ENCODE results near the gene ALDH3A1. TPM values are rescaled to one million over a fixed set of nuclear protein-coding genes. Genes with fewer than 3 reads are reported as not detected.
"Not testable (repeated sequence)": the region's sequence is repeated elsewhere in the genome, so short reads cannot be mapped to it uniquely, and the experiment has no call there.

ALDH3A1 gene
- total RNA-seq, 5 donors from 2014 or later (not counting 1 experiment from before 2014, with no cell fraction given), result not detected

GRCh38 chr17:19769946-19770652 is 22.0 kb upstream of the ALDH3A1 start:
- no peak for ATAC-seq (replicated peaks in 1 of 4)
- H3K4me1 ChIP-seq (ENCODE audit: control insufficient read depth in 1 of 2, extremely low read depth in 1 of 2, insufficient read depth in 2 of 2, low read length in 2 of 2), result peaks cover 31 to 60% of the 10 kb centered on the region in 2 experiments
- ChIA-PET POLR2A (no interaction called here), CTCF (interaction anchor here (0.5 to 2.5 kb wide), 5 partner anchors 8 to 283 kb away, joined by 3 to 21 read pairs (median 5); no protein-coding TSS in a partner anchor)
- peak overlapping the region; percentile 47 for H3K27ac ChIP-seq (ENCODE audit: low read length)
- H3K9me3 Mint-ChIP-seq, result no peaks in the 10 kb centered on the region
- H3K27ac Mint-ChIP-seq, result peak overlapping the region; percentile 81 to 97
- peaks cover 0 to 6% of the 10 kb centered on the region in 2 experiments for H3K27me3 ChIP-seq (replicated peaks in 1 of 2; ENCODE audit: control insufficient read depth in 2 of 2, extremely low read depth in 1 of 2, insufficient read depth in 2 of 2, low read length in 1 of 2)
- peaks cover 72 to 77% (median 72%) of the 10 kb centered on the region in 3 donors for H3K4me1 Mint-ChIP-seq
- WGBS (ENCODE audit: insufficient coverage), result 89% methylated on average over 5 of the region's 7 CpGs
- peaks cover 0 to 2% of the 10 kb centered on the region in 2 donors for H3K27me3 Mint-ChIP-seq
- no peak for DNase-seq
- H3K9me3 ChIP-seq, result no peaks in the 10 kb centered on the region
- H3K36me3 Mint-ChIP-seq, result peaks cover 4% of the 10 kb centered on the region
- peak overlapping the region in 1 of 3 donors; percentile 62 for H3K4me3 Mint-ChIP-seq
- no peak overlapping the region for H3K4me3 ChIP-seq (ENCODE audit: control insufficient read depth in 1 of 2, extremely low read depth in 1 of 2, low read length in 1 of 2)
- H3K36me3 ChIP-seq (ENCODE audit: control insufficient read depth in 2 of 2, extremely low read depth in 1 of 2, insufficient read depth in 1 of 2, low read length in 1 of 2), result no peaks in the 10 kb centered on the region

- peaks cover 0 to 2% of the 10 kb centered on the region in 2 donors for H3K27me3 Mint-ChIP-seq
- Histone ChIP-seq H3K9me3 (no peaks in the 10 kb centered on the region), H3K36me3 (ENCODE audit: control insufficient read depth in 2 of 2, extremely low read depth in 1 of 2, insufficient read depth in 1 of 2, low read length in 1 of 2) (no peaks in the 10 kb centered on the region), H3K4me1 (ENCODE audit: control insufficient read depth in 1 of 2, extremely low read depth in 1 of 2, insufficient read depth in 2 of 2, low read length in 2 of 2) (peaks cover 27 to 54% of the 10 kb centered on the region in 2 experiments), H3K4me3 (ENCODE audit: control insufficient read depth in 1 of 2, extremely low read depth in 1 of 2, low read length in 1 of 2) (no peak overlapping the region), H3K27me3 (replicated peaks in 1 of 2; ENCODE audit: control insufficient read depth in 2 of 2, extremely low read depth in 1 of 2, insufficient read depth in 2 of 2, low read length in 1 of 2) (peaks cover 0 to 6% of the 10 kb centered on the region in 2 experiments), H3K27ac (ENCODE audit: low read length) (no peak overlapping the region)
- DNase-seq (no peak), ATAC-seq (replicated peaks in 1 of 4) (no peak)
- CTCF ChIA-PET, result interaction anchor here in 1 of 2 donors (1.0 kb wide), 1 partner anchor 10 kb away, joined by 4 read pairs; no protein-coding TSS in a partner anchor
- H3K27ac Mint-ChIP-seq, result peak overlapping the region; percentile 86 to 87
- peaks cover 56 to 63% (median 58%) of the 10 kb centered on the region in 3 donors for H3K4me1 Mint-ChIP-seq
- no peaks in the 10 kb centered on the region for H3K9me3 Mint-ChIP-seq
- POLR2A ChIA-PET, result no interaction called here
- 44% methylated on average over 2 of the region's 10 CpGs for WGBS (ENCODE audit: insufficient coverage)
- peak overlapping the region in 1 of 3 donors; percentile 16 for H3K4me3 Mint-ChIP-seq
- no peaks in the 10 kb centered on the region for H3K36me3 Mint-ChIP-seq
Observed at GRCh38 chr17:19768046-19768782, 20.1 kb upstream of the ALDH3A1 start.

DNA sequence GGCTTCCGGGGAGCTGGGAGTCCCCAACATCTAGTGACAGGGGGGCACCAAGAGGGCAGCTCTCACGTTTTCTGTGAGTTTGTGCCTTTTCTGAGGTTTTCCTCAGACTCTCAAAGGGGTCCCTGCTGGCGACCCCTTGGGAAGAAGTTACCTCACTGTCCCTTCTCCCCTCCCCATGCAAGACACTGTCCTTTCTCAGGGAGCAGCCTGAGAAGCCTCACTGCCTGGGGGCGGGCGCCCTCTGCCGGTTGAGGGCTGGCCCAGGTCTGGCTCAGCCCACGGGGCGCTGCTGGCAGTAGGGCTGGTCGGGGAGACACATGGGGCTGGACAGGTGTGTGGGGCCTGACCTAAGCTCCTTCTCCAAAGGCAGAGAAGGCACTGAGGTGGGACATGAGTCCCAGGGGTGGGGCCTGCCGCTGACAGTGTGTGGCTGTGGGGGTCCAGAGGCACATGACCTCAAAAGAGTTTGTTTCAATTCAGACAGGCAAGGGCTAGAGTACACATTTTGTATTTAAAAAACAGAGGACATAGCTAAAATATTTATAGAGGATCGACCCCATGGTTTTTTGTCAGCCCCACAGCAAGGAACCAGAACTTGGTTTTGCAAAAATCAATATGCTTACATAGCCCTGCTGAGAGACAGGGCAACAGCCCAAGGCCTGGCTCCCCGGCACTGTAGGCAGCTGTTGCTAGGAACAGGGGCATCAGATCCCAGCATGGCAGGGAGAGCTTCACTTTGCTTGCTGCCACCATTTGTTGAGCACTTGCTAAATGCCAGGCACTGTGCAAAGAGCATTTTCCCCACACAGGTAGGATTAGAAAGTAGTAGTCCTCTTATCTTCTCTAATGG is 18.5 kb upstream of the ALDH3A1 start:
- no peaks in the 10 kb centered on the region for H3K36me3 Mint-ChIP-seq
- H3K4me3 Mint-ChIP-seq, result peak overlapping the region in 1 of 3 donors; percentile 47
- ATAC-seq (replicated peaks in 1 of 4), result peak; percentile 87 to 92 (median 88)
- 21% methylated on average over 7 of the region's 12 CpGs for WGBS (ENCODE audit: insufficient coverage)
- DNase-seq, result peak; percentile 28 to 87 (median 70)
- no peaks in the 10 kb centered on the region for H3K9me3 Mint-ChIP-seq
- Histone ChIP-seq H3K4me1 (ENCODE audit: control insufficient read depth in 1 of 2, extremely low read depth in 1 of 2, insufficient read depth in 2 of 2, low read length in 2 of 2) (peaks cover 18 to 45% of the 10 kb centered on the region in 2 experiments), H3K4me3 (ENCODE audit: control insufficient read depth in 1 of 2, extremely low read depth in 1 of 2, low read length in 1 of 2) (no peak overlapping the region), H3K27ac (ENCODE audit: low read length) (no peak overlapping the region), H3K27me3 (replicated peaks in 1 of 2; ENCODE audit: control insufficient read depth in 2 of 2, extremely low read depth in 1 of 2, insufficient read depth in 2 of 2, low read length in 1 of 2) (peaks cover 0 to 20% of the 10 kb centered on the region in 2 experiments), H3K9me3 (no peaks in the 10 kb centered on the region), H3K36me3 (ENCODE audit: control insufficient read depth in 2 of 2, extremely low read depth in 1 of 2, insufficient read depth in 1 of 2, low read length in 1 of 2) (no peaks in the 10 kb centered on the region)
- H3K27ac Mint-ChIP-seq, result peak overlapping the region; percentile 81 to 82
- H3K27me3 Mint-ChIP-seq, result peaks cover 0 to 3% of the 10 kb centered on the region in 2 donors
- CTCF ChIA-PET, result interaction anchor here (0.5 to 1.6 kb wide), 18 partner anchors 8 to 254 kb away, joined by 3 to 9 read pairs (median 5); no protein-coding TSS in a partner anchor
- POLR2A ChIA-PET, result no interaction called here
- peaks cover 40 to 48% (median 42%) of the 10 kb centered on the region in 3 donors for H3K4me1 Mint-ChIP-seq

DNA sequence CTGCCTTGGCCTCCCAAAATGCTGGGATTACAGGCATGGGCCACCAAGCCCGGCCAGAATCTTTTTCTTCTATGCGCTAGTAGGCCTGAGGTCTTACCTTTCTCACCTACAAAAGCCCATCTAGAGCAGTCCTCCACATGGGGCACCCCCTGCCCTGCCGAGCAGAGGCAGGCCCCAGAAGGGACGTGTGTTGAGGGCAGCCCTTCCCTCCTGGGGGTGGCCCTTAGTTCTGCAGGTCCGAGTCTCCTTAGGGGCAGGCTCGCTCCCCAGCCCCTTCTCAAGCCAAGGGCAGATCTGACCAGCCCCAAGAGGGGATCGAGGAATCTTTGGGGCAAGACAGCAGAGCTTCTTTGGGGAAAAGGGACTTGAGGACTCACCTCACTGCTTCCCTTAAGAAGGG is 17.9 kb upstream of the ALDH3A1 start:
- Mint-ChIP-seq H3K9me3 (no peaks in the 10 kb centered on the region), H3K4me1 (peaks cover 34 to 42% (median 36%) of the 10 kb centered on the region in 3 donors), H3K27ac (no peak overlapping the region), H3K27me3 (peaks cover 0 to 3% of the 10 kb centered on the region in 2 donors), H3K4me3 (no peak overlapping the region), H3K36me3 (no peaks in the 10 kb centered on the region)
- ATAC-seq (replicated peaks in 1 of 4) (no peak), DNase-seq (no peak)
- no peak overlapping the region for H3K4me3 ChIP-seq (ENCODE audit: control insufficient read depth in 1 of 2, extremely low read depth in 1 of 2, low read length in 1 of 2)
- H3K4me1 ChIP-seq (ENCODE audit: control insufficient read depth in 1 of 2, extremely low read depth in 1 of 2, insufficient read depth in 2 of 2, low read length in 2 of 2), result peaks cover 13 to 39% of the 10 kb centered on the region in 2 experiments
- CTCF ChIA-PET, result interaction anchor here (0.6 to 1.6 kb wide), 11 partner anchors 9 to 253 kb away, joined by 3 to 9 read pairs (median 6); no protein-coding TSS in a partner anchor
- WGBS (ENCODE audit: insufficient coverage), result 80% methylated on average over 6 of the region's 7 CpGs
- H3K36me3 ChIP-seq (ENCODE audit: control insufficient read depth in 2 of 2, extremely low read depth in 1 of 2, insufficient read depth in 1 of 2, low read length in 1 of 2), result no peaks in the 10 kb centered on the region
- H3K9me3 ChIP-seq, result no peaks in the 10 kb centered on the region
- H3K27me3 ChIP-seq (replicated peaks in 1 of 2; ENCODE audit: control insufficient read depth in 2 of 2, extremely low read depth in 1 of 2, insufficient read depth in 2 of 2, low read length in 1 of 2), result peaks cover 0 to 20% of the 10 kb centered on the region in 2 experiments
- no peak overlapping the region for H3K27ac ChIP-seq (ENCODE audit: low read length)
- POLR2A ChIA-PET, result no interaction called here

DNA sequence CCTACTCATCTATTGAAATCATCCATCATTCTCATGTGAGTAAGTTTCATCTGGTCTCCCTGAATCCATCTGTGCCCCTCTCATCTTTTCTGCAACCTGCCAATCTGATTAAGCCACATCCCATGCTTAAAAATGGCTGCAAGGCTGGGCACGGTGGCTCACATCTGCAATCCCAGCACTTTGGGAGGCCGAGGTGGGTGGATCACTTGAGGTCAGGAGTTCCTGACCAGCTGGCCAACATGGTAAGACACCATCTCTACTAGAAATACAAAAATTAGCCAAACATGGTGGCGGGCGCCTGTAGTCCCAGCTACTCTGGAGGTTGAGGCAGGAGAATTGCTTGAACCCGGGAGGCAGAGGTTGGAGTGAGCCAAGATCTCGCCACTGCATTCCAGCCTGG is 15.9 kb upstream of the ALDH3A1 start:
- peaks cover 19 to 25% (median 22%) of the 10 kb centered on the region in 3 donors for H3K4me1 Mint-ChIP-seq
- H3K9me3 Mint-ChIP-seq; H3K36me3 ChIP-seq (ENCODE audit: control insufficient read depth in 2 of 2, extremely low read depth in 1 of 2, insufficient read depth in 1 of 2, low read length in 1 of 2); H3K9me3 ChIP-seq; H3K4me3 Mint-ChIP-seq; H3K27ac ChIP-seq (ENCODE audit: low read length); H3K4me3 ChIP-seq (ENCODE audit: control insufficient read depth in 1 of 2, extremely low read depth in 1 of 2, low read length in 1 of 2); H3K27ac Mint-ChIP-seq; H3K27me3 Mint-ChIP-seq; H3K36me3 Mint-ChIP-seq; DNase-seq; ATAC-seq (replicated peaks in 1 of 4): not testable (repeated sequence)
- ChIA-PET CTCF (interaction anchor here (0.6 to 2.2 kb wide), 12 partner anchors 11 to 386 kb away, joined by 3 to 11 read pairs (median 4); partner anchors contain the start of genes ALDH3A2 (in 1 of the 2) and MAPK7 (in 1 of the 2)), POLR2A (interaction anchor here in 1 of 2 donors (0.6 kb wide), 1 partner anchor 170 kb away, joined by 3 read pairs; no protein-coding TSS in a partner anchor)
- WGBS (ENCODE audit: insufficient coverage), result 92% methylated on average over 2 of the region's 6 CpGs
- Histone ChIP-seq H3K4me1 (ENCODE audit: control insufficient read depth in 1 of 2, extremely low read depth in 1 of 2, insufficient read depth in 2 of 2, low read length in 2 of 2) (peaks cover 5 to 28% of the 10 kb centered on the region in 2 experiments), H3K27me3 (replicated peaks in 1 of 2; ENCODE audit: control insufficient read depth in 2 of 2, extremely low read depth in 1 of 2, insufficient read depth in 2 of 2, low read length in 1 of 2) (peaks cover 0 to 32% of the 10 kb centered on the region in 2 experiments)
